Measurements from ENCODE around the gene AUTS2. TPM values are rescaled to one million over a fixed set of nuclear protein-coding genes. Genes with fewer than 3 reads are reported as not detected.

The AUTS2 gene
- total RNA-seq, 1 experiment from 2014 or later: not detected

GRCh38 chr7:70572571-70572970 lies 974.3 kb downstream of the AUTS2 start:
- no TSS peak for BruUV-seq (replicated peaks)
- Mint-ChIP-seq H3K4me3 (ENCODE audit: low read depth, unreplicated experiment) (no peak overlapping the region), H3K27ac (ENCODE audit: unreplicated experiment) (no peak overlapping the region), H3K9me3 (ENCODE audit: low read depth, unreplicated experiment) (peaks cover 5% of the 10 kb centered on the region), H3K4me1 (ENCODE audit: low read depth, unreplicated experiment) (no peaks in the 10 kb centered on the region), H3K36me3 (ENCODE audit: insufficient read depth, unreplicated experiment) (no peaks in the 10 kb centered on the region), H3K27me3 (ENCODE audit: unreplicated experiment) (no peaks in the 10 kb centered on the region)
- intact Hi-C loops (cut with micrococcal nuclease; ENCODE audit: unreplicated experiment): no loop called here
- DNase-seq: no peak
- CTCF ChIA-PET: no interaction called here
- TF ChIP-seq CTCF (IDR thresholded peaks at IDR 0.05; ENCODE audit: unreplicated experiment): no peak

- no peak for TF ChIP-seq CTCF (IDR thresholded peaks at IDR 0.05; ENCODE audit: unreplicated experiment)
- no peak for DNase-seq
- Mint-ChIP-seq H3K4me3 (ENCODE audit: low read depth, unreplicated experiment) (no peak overlapping the region), H3K27ac (ENCODE audit: unreplicated experiment) (no peak overlapping the region), H3K4me1 (ENCODE audit: low read depth, unreplicated experiment) (no peaks in the 10 kb centered on the region), H3K27me3 (ENCODE audit: unreplicated experiment) (no peaks in the 10 kb centered on the region), H3K36me3 (ENCODE audit: insufficient read depth, unreplicated experiment) (no peaks in the 10 kb centered on the region), H3K9me3 (ENCODE audit: low read depth, unreplicated experiment) (peaks cover 5% of the 10 kb centered on the region)
- intact Hi-C loops (cut with micrococcal nuclease; ENCODE audit: unreplicated experiment): no loop called here
- no TSS peak for BruUV-seq (replicated peaks)
- CTCF ChIA-PET: no interaction called here
Observed at GRCh38 chr7:70573071-70573661, 974.9 kb downstream of the AUTS2 start.

- Mint-ChIP-seq H3K27me3 (ENCODE audit: unreplicated experiment) (no peaks in the 10 kb centered on the region), H3K9me3 (ENCODE audit: low read depth, unreplicated experiment) (peaks cover 5% of the 10 kb centered on the region), H3K36me3 (ENCODE audit: insufficient read depth, unreplicated experiment) (no peaks in the 10 kb centered on the region), H3K4me1 (ENCODE audit: low read depth, unreplicated experiment) (no peaks in the 10 kb centered on the region), H3K27ac (ENCODE audit: unreplicated experiment) (no peak overlapping the region), H3K4me3 (ENCODE audit: low read depth, unreplicated experiment) (no peak overlapping the region)
- no TSS peak for BruUV-seq (replicated peaks)
- no peak for DNase-seq
- intact Hi-C loops (cut with micrococcal nuclease; ENCODE audit: unreplicated experiment): no loop called here
- CTCF ChIA-PET: no interaction called here
- no peak for TF ChIP-seq CTCF (IDR thresholded peaks at IDR 0.05; ENCODE audit: unreplicated experiment)
Observed at GRCh38 chr7:70573696-70574095, 975.4 kb downstream of the AUTS2 start.

- Mint-ChIP-seq H3K4me3 (ENCODE audit: low read depth, unreplicated experiment) (no peak overlapping the region), H3K36me3 (ENCODE audit: insufficient read depth, unreplicated experiment) (no peaks in the 10 kb centered on the region), H3K9me3 (ENCODE audit: low read depth, unreplicated experiment) (peaks cover 5% of the 10 kb centered on the region), H3K27ac (ENCODE audit: unreplicated experiment) (no peak overlapping the region), H3K27me3 (ENCODE audit: unreplicated experiment) (no peaks in the 10 kb centered on the region), H3K4me1 (ENCODE audit: low read depth, unreplicated experiment) (no peaks in the 10 kb centered on the region)
- intact Hi-C loops (cut with micrococcal nuclease; ENCODE audit: unreplicated experiment): no loop called here
- CTCF ChIA-PET: no interaction called here
- TF ChIP-seq CTCF (IDR thresholded peaks at IDR 0.05; ENCODE audit: unreplicated experiment): no peak
- no TSS peak for BruUV-seq (replicated peaks)
- DNase-seq: no peak
Observed at GRCh38 chr7:70574314-70574834, 976.1 kb downstream of the AUTS2 start.
